AG04450 (cell line): Measurements from ENCODE around the gene TIRAP. TPM values are rescaled to one million over a fixed set of nuclear protein-coding genes. Genes with fewer than 3 reads are reported as not detected.

ENCODE experiments used
- CTCF ChIA-PET: fragments of 300-600, 350-600 bp; formaldehyde crosslinking; extraction: SDS; loops from one replicate; lab custom pipeline; 2022; ENCODE audit warnings: antibody characterized with exemption, inconsistent platforms; lab: Charles Lee
- POLR2A ChIA-PET: fragments of 350-600 bp; formaldehyde crosslinking; extraction: SDS; loops from one replicate; lab custom pipeline; 2021; ENCODE audit warnings: antibody characterized with exemption, inconsistent platforms; lab: Yijun Ruan, JAX
- DNase-seq: peaks from one replicate; pipeline ENCODE4 v3.0.0-alpha.2; 2011; ENCODE audit warnings: low read depth, low spot score
- H3K27ac ChIP-seq: one replicate; pipeline ENCODE4 v1.5.1; 2012; ENCODE audit warnings: low read depth, low read length, control low read depth
- H3K27me3 ChIP-seq: one replicate; pipeline ENCODE4 v1.6.0; 2012; ENCODE audit warnings: low read length; ENCODE audit not compliant: control insufficient read depth, insufficient read depth
- H3K4me3 ChIP-seq: 2 replicates; pipeline ENCODE4 v1.5.1; 2011; ENCODE audit warnings: mild to moderate bottlenecking, low read depth, low read length, control low read depth
- H3K9me3 ChIP-seq: 2 replicates; pipeline ENCODE4 v1.5.1; 2012; ENCODE audit warnings: low read length; ENCODE audit not compliant: control insufficient read depth, insufficient read depth
- CTCF ChIP-seq: IDR thresholded peaks from 2 replicates; pipeline ENCODE4 v1.5.1; 2011; ENCODE audit warnings: low read depth, low read length, control low read depth, inconsistent platforms
- polyA plus RNA-seq: library from polyadenylated mRNA; depleted of rRNA; stranded (reverse); fragments of >200 nt; gene quantifications from 2 replicates; pipeline ENCODE4 v1.2.3, GENCODE V29; 2011

TIRAP gene
- polyA plus RNA-seq, 1 experiment, result 4.9 TPM

- H3K4me3 ChIP-seq, result no peak overlapping the region
- no peak overlapping the region for H3K27ac ChIP-seq
- no peaks in the 10 kb centered on the region for H3K27me3 ChIP-seq
- CTCF ChIA-PET, result no interaction called here
- POLR2A ChIA-PET, result no interaction called here
- no peak for TF ChIP-seq CTCF
- H3K9me3 ChIP-seq, result no peaks in the 10 kb centered on the region
- no peak for DNase-seq
Measured at GRCh38 chr11:126256216-126256615, 26.7 kb upstream of the TIRAP start.

- CTCF ChIA-PET, result no interaction called here
- H3K9me3 ChIP-seq, result no peaks in the 10 kb centered on the region
- POLR2A ChIA-PET, result interaction anchor here (1.0 kb wide), 1 partner anchor 12 kb away, joined by 5 read pairs; the partner anchor contains the start of genes FOXRED1 and SRPRA
- no peak overlapping the region for H3K4me3 ChIP-seq
- TF ChIP-seq CTCF, result no peak
- no peaks in the 10 kb centered on the region for H3K27me3 ChIP-seq
- no peak for DNase-seq
- no peak overlapping the region for H3K27ac ChIP-seq
Measured at GRCh38 chr11:126257144-126257543, 25.7 kb upstream of the TIRAP start.

- no peaks in the 10 kb centered on the region for H3K27me3 ChIP-seq
- H3K4me3 ChIP-seq, result no peak overlapping the region
- DNase-seq, result peak; percentile 32
- TF ChIP-seq CTCF, result no peak
- CTCF ChIA-PET, result no interaction called here
- no peak overlapping the region for H3K27ac ChIP-seq
- POLR2A ChIA-PET, result interaction anchor here (1.0 kb wide), 1 partner anchor 11 kb away, joined by 5 read pairs; the partner anchor contains the start of genes FOXRED1 and SRPRA
- H3K9me3 ChIP-seq, result no peaks in the 10 kb centered on the region
Measured at GRCh38 chr11:126257764-126258163, 25.1 kb upstream of the TIRAP start.

- ChIA-PET POLR2A (no interaction called here), CTCF (no interaction called here)
- TF ChIP-seq CTCF, result no peak
- H3K4me3 ChIP-seq, result no peak overlapping the region
- H3K9me3 ChIP-seq, result no peaks in the 10 kb centered on the region
- H3K27ac ChIP-seq, result no peak overlapping the region
- H3K27me3 ChIP-seq, result no peaks in the 10 kb centered on the region
- DNase-seq, result no peak
Measured at GRCh38 chr11:126262216-126262615, 20.7 kb upstream of the TIRAP start.

GRCh38 chr11:126263489-126263888, 19.4 kb upstream of the TIRAP start:
- ChIA-PET POLR2A (no interaction called here), CTCF (no interaction called here)
- Histone ChIP-seq H3K27me3 (no peaks in the 10 kb centered on the region), H3K27ac (no peak overlapping the region), H3K9me3 (no peaks in the 10 kb centered on the region), H3K4me3 (no peak overlapping the region)
- no peak for TF ChIP-seq CTCF
- DNase-seq, result no peak
